ENCODE measurements around the gene CCDC157.

DNA sequence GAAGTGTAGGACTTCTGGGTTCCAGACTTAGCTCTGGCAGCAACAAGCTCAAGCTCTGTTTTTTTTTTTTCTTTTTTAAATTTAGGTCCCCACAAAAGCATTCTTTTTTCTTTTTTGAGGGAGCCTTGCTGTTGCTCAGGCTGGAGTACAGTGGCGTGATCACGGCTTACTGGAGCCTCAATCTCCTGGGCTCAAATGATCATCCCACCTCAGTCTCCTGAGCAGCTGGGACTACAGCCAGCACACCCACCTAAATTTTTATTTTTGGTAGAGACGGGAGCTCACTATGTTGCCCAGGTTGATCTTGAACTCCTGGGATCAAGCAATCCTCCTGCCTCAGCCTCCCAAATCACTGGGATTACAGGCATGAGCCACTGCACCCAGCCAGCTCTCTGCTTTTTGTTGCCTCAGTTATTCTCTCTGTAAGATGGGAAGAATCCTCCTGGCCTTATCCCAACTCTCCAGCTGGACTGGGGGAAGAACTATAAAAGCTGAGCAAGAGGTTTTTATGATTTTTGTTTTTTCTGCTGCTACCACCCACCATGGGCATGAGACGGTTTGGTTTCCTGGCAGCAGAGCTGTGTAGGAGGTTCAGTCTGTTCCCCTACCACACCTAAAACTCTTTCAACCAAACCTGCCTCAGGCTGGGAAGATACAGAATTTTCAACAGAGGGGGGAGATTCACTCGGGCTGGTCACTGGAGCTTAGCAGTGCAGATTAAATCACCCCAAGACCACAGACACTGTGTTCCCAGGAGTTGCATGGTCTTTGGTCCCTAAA, 57.1 kb downstream of the CCDC157 start:
- no peak for TF ChIP-seq CTCF (IDR thresholded peaks at IDR 0.05 in 4 of 5, conservative IDR thresholded peaks at IDR 0.05 in 1 of 5)
- no peak for TF ChIP-seq POLR2A (IDR thresholded peaks at IDR 0.05)

Measured in gastrocnemius medialis (tissue), 4 donors.